Colonic mucosa (tissue), 4 donors: ENCODE data around the gene RPS23. TPM values are rescaled to one million over a fixed set of nuclear protein-coding genes. Genes with fewer than 3 reads are reported as not detected.

Experiments used
- DNase-seq: peaks from one replicate; pipeline ENCODE4 v3.0.0-alpha.2; 2020
- H3K27ac ChIP-seq: fragments of 200-600 bp; one replicate; pipeline ENCODE4 v1.8.0; 2021
- H3K27me3 ChIP-seq: fragments of 200-600 bp; one replicate; pipeline ENCODE4 v1.8.0; 2021
- H3K36me3 ChIP-seq: fragments of 200-600 bp; one replicate; pipeline ENCODE4 v1.8.0; 2021
- H3K4me1 ChIP-seq: fragments of 200-600 bp; one replicate; pipeline ENCODE4 v1.8.0; 2021; ENCODE audit warnings: mild to moderate bottlenecking
- H3K4me3 ChIP-seq: fragments of 200-600 bp; one replicate; pipeline ENCODE4 v1.8.0; 2021
- H3K9ac ChIP-seq, 2 donors: one replicate each; pipeline ENCODE4 v1.7.0; 2013; ENCODE audit warnings: control low read depth in 2 of 2, low read depth in 2 of 2, low read length in 2 of 2
- H3K9me3 ChIP-seq: fragments of 200-600 bp; one replicate; pipeline ENCODE4 v1.8.0; 2021
- CTCF ChIP-seq: fragments of 200-600 bp; IDR thresholded peaks from one replicate; pipeline ENCODE4 v1.8.0; 2022; ENCODE audit warnings: antibody characterized with exemption, mild to moderate bottlenecking
- intact Hi-C: fragments of 100-400 bp; cut with DNase I; formaldehyde crosslinking; loops from one replicate; pipeline ENCODE4 v1.14.1; 2022
- total RNA-seq, 2 donors: library from RNA; stranded (reverse); fragmentation: NEBNext Ultra II Directional in 1 of 2; extraction: Animal tissue kit (Norgen Biotek cat#: 25700) in 1 of 2; gene quantifications; one replicate each; pipeline ENCODE4 v1.2.1, GENCODE V29; 2021
- donor health status: healthy.
- donor health status: DM: no; HTN: no; CAD: no.
- donor health status: DM: no; HTN: no; CAD: no.

RPS23 gene
- total RNA-seq, 2 donors from 2014 or later, result 1,277 to 1,417 TPM

GRCh38 chr5:82290908-82291307, 12.8 kb upstream of the RPS23 start:
- H3K4me3 ChIP-seq, result no peak overlapping the region
- no peak for DNase-seq
- intact Hi-C loops, result no loop called here
- no peak overlapping the region for H3K27ac ChIP-seq
- H3K9ac ChIP-seq, result no peak overlapping the region
- no peak for TF ChIP-seq CTCF
- H3K27me3 ChIP-seq, result no peaks in the 10 kb centered on the region
- H3K36me3 ChIP-seq, result no peaks in the 10 kb centered on the region
- no peaks in the 10 kb centered on the region for H3K4me1 ChIP-seq
- H3K9me3 ChIP-seq, result no peaks in the 10 kb centered on the region

DNA sequence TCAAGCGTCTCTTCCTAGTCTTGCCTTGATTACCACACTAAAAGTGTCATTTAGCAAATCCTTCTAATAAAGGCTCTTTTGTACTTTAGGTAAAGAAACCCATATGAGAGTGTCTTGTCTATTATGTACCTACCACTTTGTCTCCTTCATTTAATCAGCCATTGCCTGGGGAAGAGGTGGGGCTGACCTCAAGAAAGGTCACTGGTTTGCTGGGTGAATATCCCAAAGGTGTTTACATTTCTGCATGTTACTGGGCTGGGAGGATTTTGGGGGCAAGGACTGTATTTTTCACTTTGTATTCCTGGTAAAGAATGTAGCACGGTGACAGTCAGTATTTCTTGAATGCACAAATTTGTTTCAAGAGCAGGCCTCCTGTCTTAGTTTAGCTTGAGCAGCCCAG, 11.9 kb upstream of the RPS23 start:
- no peaks in the 10 kb centered on the region for H3K9me3 ChIP-seq
- no peak overlapping the region for H3K27ac ChIP-seq
- no peak overlapping the region for H3K9ac ChIP-seq
- H3K27me3 ChIP-seq, result no peaks in the 10 kb centered on the region
- no peak for DNase-seq
- intact Hi-C loops, result no loop called here
- H3K4me3 ChIP-seq, result no peak overlapping the region
- H3K4me1 ChIP-seq, result no peaks in the 10 kb centered on the region
- H3K36me3 ChIP-seq, result no peaks in the 10 kb centered on the region
- TF ChIP-seq CTCF, result no peak

- Histone ChIP-seq H3K9me3 (no peaks in the 10 kb centered on the region), H3K9ac (no peak overlapping the region), H3K4me1 (no peaks in the 10 kb centered on the region), H3K27me3 (no peaks in the 10 kb centered on the region), H3K27ac (no peak overlapping the region), H3K36me3 (no peaks in the 10 kb centered on the region), H3K4me3 (no peak overlapping the region)
- TF ChIP-seq CTCF, result no peak
- DNase-seq, result no peak
- intact Hi-C loops, result no loop called here
Measured at GRCh38 chr5:82287625-82288024, 9.5 kb upstream of the RPS23 start.

DNA sequence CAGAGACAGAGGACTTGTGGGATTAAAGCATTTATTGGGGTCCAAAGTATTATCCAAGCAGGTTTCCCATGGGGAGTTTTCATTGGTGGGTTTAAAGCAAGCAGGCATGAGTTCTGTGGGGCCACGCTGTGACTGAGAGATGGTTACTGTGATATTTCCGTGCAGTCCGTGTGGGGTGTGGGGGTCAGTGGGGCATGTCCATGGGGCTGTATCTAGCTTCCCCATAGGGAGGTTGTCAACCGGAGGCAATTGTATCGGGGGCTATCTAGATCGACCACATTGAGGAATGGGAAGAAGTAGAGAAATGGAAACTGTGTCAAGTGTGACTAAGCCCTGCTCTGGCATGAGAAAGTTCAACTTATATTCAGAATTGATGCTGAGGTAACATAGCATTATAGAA, 7.1 kb upstream of the RPS23 start:
- no peaks in the 10 kb centered on the region for H3K27me3 ChIP-seq
- TF ChIP-seq CTCF, result no peak
- intact Hi-C loops, result no loop called here
- no peaks in the 10 kb centered on the region for H3K4me1 ChIP-seq
- H3K4me3 ChIP-seq, result no peak overlapping the region
- no peak overlapping the region for H3K27ac ChIP-seq
- no peak overlapping the region for H3K9ac ChIP-seq
- no peak for DNase-seq
- H3K9me3 ChIP-seq, result no peaks in the 10 kb centered on the region
- H3K36me3 ChIP-seq, result no peaks in the 10 kb centered on the region

GRCh38 chr5:82283893-82284292, 5.7 kb upstream of the RPS23 start:
- DNase-seq, result no peak
- no peaks in the 10 kb centered on the region for H3K4me1 ChIP-seq
- no peak overlapping the region for H3K4me3 ChIP-seq
- no peak overlapping the region for H3K9ac ChIP-seq
- H3K27me3 ChIP-seq, result no peaks in the 10 kb centered on the region
- no peaks in the 10 kb centered on the region for H3K36me3 ChIP-seq
- H3K27ac ChIP-seq, result no peak overlapping the region
- no peaks in the 10 kb centered on the region for H3K9me3 ChIP-seq
- intact Hi-C loops, result no loop called here
- TF ChIP-seq CTCF, result no peak
